ENCODE measurements around the gene TBX21.

- no peak for TF ChIP-seq POLR2A (IDR thresholded peaks at IDR 0.05)
- no peak for TF ChIP-seq CTCF (IDR thresholded peaks at IDR 0.05)
- TF ChIP-seq POLR2AphosphoS5 (IDR thresholded peaks at IDR 0.05), result no peak
Observed at GRCh38 chr17:47715669-47716325, 17.2 kb upstream of the TBX21 start.

All from breast epithelium (tissue), 3 donors.